GM19035 (cell line): ENCODE results near the gene PNLDC1.
"Not testable (repeated sequence)": the region's sequence is repeated elsewhere in the genome, so short reads cannot be mapped to it uniquely, and the experiment has no call there.

Experiments
- ATAC-seq: cut with Tn5 transposase; IDR thresholded peaks from one replicate; pipeline ENCODE4 v1.9.1; 2021; ENCODE audit not compliant: unreplicated experiment

PNLDC1 gene

DNA sequence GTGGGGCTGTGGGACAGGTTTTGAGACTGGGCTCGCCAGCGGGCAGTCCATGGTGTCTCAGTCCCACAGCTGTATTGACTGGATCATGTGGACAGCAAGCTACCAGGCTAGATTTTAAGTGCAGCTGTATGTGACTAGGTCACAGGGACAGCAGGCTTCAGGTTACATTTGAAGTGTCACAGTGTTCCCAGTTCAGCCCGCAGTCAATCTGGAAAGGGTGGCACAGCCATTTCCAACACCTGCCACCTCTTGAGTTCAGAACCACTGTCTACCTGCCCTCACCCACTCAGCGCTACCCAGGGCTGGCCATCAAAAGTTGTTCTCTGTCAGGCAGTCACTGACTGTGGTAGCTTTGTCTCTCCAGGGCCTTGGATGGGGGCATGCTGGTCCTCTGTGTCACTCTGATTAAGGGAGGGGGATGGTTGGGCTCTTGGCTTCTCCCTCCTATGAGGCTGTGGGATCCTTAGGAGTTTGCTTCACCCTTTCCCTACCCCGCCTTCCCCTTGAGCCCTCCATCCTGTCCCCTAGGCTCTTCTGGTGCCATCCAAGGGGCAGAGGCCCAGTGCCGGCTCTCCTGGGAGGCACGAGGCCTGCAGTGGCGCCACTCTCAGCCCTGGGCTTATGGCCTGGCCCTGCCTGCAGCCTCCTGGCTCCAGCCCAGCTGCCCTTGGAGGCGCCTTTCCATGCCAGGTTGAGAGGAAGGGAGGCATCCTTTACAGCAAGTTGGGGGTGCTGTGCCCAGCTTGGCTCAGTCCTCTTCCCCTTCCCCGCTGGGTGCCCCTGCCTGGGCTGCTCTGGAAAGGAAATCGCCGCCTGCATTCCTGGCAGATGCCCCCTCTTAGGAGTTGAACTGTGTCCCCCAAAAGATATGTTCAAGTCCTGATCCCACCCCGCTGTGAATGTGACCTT is 44.9 kb downstream of the PNLDC1 start:
- ATAC-seq: no peak

DNA sequence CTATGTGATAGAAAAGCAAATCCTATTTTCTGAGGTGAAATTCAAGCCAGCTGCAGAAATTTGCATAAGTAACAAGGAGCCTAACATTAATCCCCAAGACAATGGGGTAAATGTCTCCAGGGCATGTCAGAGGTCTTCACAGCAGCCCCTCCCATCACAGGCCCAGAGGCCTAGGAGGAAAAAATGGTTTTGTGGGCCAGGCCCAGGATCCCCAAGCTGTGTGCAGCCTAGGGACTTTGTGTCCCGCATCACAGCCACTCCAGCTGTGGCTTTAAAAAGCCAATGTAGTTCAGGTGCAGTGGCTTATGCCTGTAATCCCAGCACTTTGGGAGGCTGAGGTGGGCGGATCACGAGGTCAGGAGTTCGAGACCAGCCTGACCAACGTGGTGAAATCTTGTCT is 48.5 kb downstream of the PNLDC1 start:
- not testable (repeated sequence) for ATAC-seq

DNA sequence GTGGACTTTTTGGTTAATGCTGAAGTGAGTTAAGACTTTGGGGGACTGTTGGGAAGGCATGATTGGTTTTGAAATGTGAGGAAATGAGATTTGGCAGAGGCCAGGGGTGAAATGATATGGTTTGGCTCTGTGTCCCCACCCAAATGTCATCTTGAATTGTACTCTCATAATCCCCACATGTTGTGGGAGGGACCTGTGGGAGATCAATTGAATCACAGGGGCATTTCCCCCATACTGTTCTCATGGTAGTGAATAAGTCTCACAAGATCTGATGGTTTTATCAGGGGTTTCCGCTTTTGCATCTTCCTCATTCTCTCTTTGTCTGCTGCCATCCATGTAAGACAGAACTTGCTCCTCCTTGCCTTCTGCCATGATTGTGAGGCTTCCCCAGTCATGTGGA is 49.8 kb downstream of the PNLDC1 start:
- not testable (repeated sequence) for ATAC-seq

DNA sequence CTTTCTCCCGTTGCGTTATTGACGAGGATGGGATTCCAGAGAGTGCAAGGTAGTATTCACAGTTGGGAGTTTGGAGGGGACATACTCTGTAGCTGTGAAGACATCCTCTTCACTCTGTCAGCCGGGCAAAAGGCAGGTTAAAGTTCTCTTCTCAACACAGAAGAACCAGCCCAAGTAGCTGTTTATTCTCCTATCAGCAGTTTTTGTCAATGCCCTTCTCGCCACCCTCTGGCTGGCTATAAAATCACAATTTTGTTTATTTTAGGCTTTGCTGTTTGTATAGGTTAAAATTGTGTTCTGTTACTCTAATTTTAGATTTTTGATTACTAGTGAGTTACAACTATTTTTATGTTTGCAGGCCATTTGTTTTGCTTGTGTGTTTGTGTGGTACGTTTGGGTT is 52.8 kb downstream of the PNLDC1 start:
- no peak for ATAC-seq

DNA sequence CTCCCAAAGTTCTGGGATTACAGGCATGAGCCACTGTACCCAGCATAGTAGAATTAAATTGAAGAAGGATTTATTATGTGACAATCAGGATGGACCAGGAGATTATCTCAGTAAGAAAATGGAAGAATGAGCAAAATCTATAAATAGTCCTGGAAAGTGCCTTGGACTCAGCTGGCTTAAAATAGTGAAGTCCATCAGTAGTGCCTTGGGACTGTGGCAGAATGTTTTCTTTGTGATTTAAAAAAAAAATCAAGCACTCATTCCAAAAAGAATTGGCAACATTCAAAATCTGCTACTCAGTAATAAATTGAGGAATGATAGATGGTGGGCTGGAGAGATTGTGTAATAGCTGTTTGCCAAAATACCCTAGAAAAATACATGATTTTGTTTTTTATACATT is 53.7 kb downstream of the PNLDC1 start:
- no peak for ATAC-seq

DNA sequence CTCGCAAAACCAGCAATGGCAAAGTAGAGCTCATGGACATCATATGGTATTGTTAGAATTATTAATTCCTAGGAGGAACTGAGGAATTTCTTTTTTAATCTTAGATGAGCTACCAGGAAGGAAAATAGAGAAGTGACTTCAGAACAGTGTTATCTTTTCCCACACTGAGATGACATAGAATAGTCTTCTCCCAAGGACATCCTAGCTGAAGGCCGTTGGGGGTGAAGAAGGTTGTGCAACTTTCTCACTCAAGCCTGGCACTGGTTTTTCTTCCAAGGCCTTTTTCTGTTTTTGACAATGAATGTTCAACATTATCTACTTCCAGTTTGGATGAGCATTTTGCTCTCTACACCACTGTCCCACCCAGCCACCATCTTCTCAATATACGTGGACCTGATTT is 54.9 kb downstream of the PNLDC1 start:
- ATAC-seq: no peak

DNA sequence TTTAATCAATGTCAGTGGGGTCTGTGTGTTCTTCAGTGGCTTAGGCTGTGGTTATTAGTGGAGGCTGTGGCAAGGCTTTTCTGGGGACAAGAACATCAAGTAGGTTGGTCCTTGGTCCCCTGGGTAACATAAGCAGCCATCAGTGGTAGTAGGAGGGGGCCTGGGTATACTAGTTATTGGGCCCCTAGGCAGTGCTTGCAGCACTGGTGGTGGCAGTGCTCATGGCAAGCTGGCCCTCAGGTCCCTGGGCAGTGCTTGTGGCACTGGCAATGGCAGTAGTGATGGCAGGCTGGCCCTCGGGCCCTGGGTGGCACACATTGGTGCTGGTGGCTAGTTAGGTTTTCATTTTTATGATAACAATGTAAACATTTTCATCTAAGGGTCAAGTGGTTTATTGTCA is 58.2 kb downstream of the PNLDC1 start:
- ATAC-seq: no peak

DNA sequence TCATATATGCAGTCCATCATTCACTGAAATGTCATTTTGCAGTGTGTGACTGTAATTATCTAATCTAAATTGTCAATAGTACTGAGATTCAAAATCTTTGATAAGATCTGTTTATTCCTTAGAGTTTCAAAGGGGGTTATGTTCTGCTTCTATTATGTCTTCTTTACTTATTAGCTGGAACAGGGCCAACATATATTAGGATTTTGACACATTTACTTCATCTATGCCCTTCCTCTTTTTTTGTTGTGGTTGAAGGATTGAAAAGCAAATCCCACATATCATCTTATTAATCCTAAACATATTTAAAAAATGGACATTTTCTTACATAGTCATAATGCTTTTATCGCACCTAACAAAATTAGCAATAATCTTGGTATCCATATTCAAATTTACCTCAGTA is 60.4 kb downstream of the PNLDC1 start:
- no peak for ATAC-seq

DNA sequence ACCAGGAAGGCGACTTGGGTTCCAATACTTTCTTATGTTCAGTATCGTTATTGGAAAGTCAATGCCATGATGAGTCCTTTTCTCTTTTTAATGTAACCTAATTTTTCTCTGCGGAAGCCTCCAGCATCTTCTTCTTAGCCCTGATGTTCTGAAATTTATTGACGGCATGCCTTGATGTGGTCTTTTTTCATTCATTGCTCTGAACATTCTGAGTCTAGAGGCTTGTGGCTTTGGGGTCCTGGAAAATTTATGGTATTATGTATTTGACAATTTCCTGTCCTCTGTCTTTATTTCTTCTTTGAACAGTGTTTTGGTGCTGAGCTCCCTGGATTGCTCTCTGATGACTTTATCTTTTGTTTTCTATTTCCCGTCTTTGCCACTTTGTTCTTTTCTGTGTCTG is 62.0 kb downstream of the PNLDC1 start:
- ATAC-seq: no peak

DNA sequence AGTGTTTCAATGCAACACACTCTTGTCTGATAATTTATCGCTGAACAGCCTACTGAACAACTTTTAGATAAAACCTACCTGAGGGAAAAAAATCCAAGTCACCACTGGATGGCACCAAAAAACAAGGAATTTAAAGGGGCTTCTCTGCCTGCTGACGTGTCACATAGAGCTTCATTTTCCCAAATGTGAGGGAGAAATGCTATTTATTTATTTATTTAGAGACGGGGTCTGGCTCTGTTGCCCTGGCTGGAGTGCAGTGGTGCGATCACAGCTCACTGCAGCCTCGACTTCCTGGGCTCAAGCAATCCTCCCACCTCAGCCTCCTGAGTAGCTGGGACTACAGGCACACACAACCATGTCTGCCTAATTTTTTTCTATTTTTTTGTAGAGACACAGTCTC is 63.3 kb downstream of the PNLDC1 start:
- ATAC-seq: peak; percentile 55

DNA sequence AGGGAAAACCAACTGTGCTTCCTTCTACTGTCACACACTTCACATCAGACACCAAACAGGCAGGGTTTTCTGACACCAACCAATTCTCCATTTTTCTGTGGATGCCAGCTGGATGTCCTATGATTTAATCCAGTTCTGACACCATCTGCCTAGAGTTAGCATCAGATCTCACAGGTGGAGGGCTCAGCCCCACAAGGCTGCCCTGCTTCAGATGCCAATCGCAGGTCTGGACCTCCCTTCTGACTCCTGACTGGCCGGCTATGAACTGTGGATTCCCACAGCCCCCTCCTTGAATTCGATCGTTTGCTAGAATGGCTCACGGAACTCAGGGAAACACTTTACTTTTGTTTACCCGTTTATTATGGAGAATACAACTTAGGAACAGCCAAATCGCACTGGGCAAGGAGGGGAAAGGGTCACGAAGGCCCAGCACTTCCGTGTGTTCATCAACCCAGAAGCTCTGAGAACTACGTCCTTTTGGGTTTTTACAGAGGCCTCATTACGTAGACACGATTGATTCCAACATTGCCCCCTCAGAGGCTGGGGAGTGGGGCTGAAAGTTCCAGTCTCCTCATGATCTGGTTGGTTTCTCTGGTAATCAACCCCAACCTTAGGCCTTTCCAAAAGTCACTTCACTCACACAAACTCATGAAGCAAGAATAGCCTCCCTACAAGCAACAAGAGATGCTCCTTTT is 65.3 kb downstream of the PNLDC1 start:
- ATAC-seq: no peak

DNA sequence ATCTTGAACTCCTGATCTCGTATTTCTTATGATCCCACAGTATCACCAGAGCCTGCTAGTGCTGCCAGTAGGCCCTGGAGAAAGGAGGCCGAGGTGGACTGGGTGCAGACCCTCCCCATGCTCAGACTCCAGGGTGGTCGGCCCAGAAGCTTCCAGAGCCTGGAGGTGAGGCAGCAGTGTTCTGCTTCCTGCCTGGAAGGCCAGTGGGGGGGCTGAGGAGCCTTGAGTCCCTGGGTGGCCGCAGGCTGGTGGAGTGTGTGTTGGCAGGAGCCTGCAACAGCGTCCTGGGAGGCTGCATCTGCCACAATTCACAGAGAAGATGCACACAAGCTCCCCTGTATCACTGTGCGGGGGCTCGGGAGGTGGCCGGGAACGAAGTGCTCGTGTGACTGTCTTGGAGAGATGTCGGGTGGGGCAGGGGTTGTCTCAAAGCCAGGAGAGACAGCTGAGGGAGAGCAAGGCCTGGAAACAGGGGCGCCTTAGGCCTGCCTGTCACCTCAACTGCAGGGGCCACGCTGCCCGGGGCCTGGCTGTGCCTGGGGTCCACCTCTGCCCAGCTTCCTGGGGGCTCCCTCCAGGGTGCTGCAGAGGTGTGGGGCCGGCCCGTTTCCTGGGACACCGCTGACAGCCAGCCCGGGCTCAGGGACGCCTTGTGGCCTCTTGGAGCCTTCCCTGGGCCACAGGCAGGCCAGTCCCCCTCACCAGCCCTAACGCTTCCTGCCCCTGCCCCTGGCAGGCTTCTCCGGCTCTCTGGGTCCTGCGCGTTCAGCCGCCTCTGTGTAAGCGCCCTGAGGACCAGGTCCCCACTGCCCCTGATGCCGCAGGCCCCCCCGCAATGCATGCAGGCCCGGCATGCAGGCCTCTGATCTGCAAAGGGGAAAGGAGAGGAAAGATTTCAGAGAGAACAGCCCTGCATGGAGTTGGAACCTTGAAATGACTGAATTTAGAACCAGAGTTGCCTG is 66.5 kb downstream of the PNLDC1 start:
- no peak for ATAC-seq
